Neural cell (in vitro differentiated cells): ENCODE data around the gene DUSP22. TPM values are rescaled to one million over a fixed set of nuclear protein-coding genes. Genes with fewer than 3 reads are reported as not detected.

ENCODE experiments used
- H2AFZ ChIP-seq: fragments of 200-600, 300-800 bp; sonication (generic), shearing (Covaris generic); 2 replicates; pipeline ENCODE4 v1.6.0; 2014; ENCODE audit warnings: low read depth, mild to moderate bottlenecking, antibody characterized with exemption, low read length, moderate library complexity
- H3F3A ChIP-seq: fragments of 200-600 bp; shearing (Covaris generic); 2 replicates; pipeline ENCODE4 v1.6.1; 2016; ENCODE audit warnings: mild to moderate bottlenecking, moderate library complexity, mixed read lengths, antibody characterized with exemption, low read length; ENCODE audit not compliant: insufficient read depth, poor library complexity, severe bottlenecking
- H3K27ac ChIP-seq: fragments of 200-600, 300-800 bp; sonication (generic), shearing (Covaris generic); 2 replicates; pipeline ENCODE4 v1.5.1; 2014; ENCODE audit warnings: mild to moderate bottlenecking, low read length, moderate library complexity
- H3K27me3 ChIP-seq: fragments of 300-800, 200-600 bp; sonication (generic), shearing (Covaris generic); 2 replicates; pipeline ENCODE4 v1.6.0; 2014; ENCODE audit warnings: mild to moderate bottlenecking, low read depth, low read length, moderate library complexity; ENCODE audit not compliant: insufficient read depth
- H3K36me3 ChIP-seq: fragments of 300-800, 200-600 bp; sonication (generic), shearing (Covaris generic); 2 replicates; pipeline ENCODE4 v1.5.1; 2014; ENCODE audit warnings: mild to moderate bottlenecking, antibody characterized with exemption, low read length, moderate library complexity; ENCODE audit not compliant: insufficient read depth
- H3K4me2 ChIP-seq: fragments of 300-800, 200-600 bp; sonication (generic), shearing (Covaris generic); 2 replicates; pipeline ENCODE4 v1.6.0; 2014; ENCODE audit warnings: mild to moderate bottlenecking, low read length
- H3K4me3 ChIP-seq: fragments of 300-800, 200-600 bp; sonication (generic), shearing (Covaris generic); 2 replicates; pipeline ENCODE4 v1.5.1; 2014; ENCODE audit warnings: mild to moderate bottlenecking, low read length, moderate library complexity
- H3K79me2 ChIP-seq: fragments of 200-600 bp; shearing (Covaris generic); replicated peaks from 2 replicates; pipeline ENCODE4 v1.6.0; 2014; ENCODE audit warnings: mild to moderate bottlenecking, low read length, moderate library complexity; ENCODE audit not compliant: insufficient read depth
- H3K9ac ChIP-seq: fragments of 300-800, 200-600 bp; sonication (generic), shearing (Covaris generic); 2 replicates; pipeline ENCODE4 v1.6.1; 2016; ENCODE audit warnings: mild to moderate bottlenecking, low read length, mixed read lengths
- H3K9me2 ChIP-seq: fragments of 200-600 bp; shearing (Covaris generic); 2 replicates; pipeline ENCODE4 v1.6.1; 2016; ENCODE audit warnings: mild to moderate bottlenecking, low read length, mixed read lengths; ENCODE audit not compliant: insufficient read depth
- H3K9me3 ChIP-seq: fragments of 200-600, 300-800 bp; sonication (generic), shearing (Covaris generic); 2 replicates; pipeline ENCODE4 v1.6.1; 2016; ENCODE audit warnings: mild to moderate bottlenecking, mixed run types, low read length, moderate library complexity, mixed read lengths
- H4K20me1 ChIP-seq: fragments of 200-600 bp; shearing (Covaris generic); 2 replicates; pipeline ENCODE4 v1.6.1; 2016; ENCODE audit warnings: mild to moderate bottlenecking, mixed run types; ENCODE audit not compliant: insufficient read depth
- EP300 ChIP-seq: fragments of 450-650 bp; conservative IDR thresholded peaks from 2 replicates; pipeline ENCODE4 v1.6.1; 2014; ENCODE audit warnings: antibody characterized with exemption, mild to moderate bottlenecking, moderate library complexity; ENCODE audit not compliant: poor library complexity, severe bottlenecking
- EZH2 ChIP-seq: fragments of 200-600, 300-800 bp; shearing (Covaris generic), sonication (generic); IDR thresholded peaks from 2 replicates; pipeline ENCODE4 v1.6.1; 2014; ENCODE audit warnings: antibody characterized with exemption, low read length, borderline replicate concordance, mild to moderate bottlenecking; ENCODE audit not compliant: insufficient read depth, poor library complexity, severe bottlenecking
- MXI1 ChIP-seq: fragments of 450-650 bp; conservative IDR thresholded peaks from 2 replicates; pipeline ENCODE4 v1.6.1; 2014; ENCODE audit warnings: antibody characterized with exemption, mild to moderate bottlenecking; ENCODE audit not compliant: poor library complexity, severe bottlenecking
- POLR2AphosphoS5 ChIP-seq: IDR thresholded peaks from 2 replicates; pipeline ENCODE4 v1.6.1; 2012
- RAD21 ChIP-seq: fragments of 450-650 bp; conservative IDR thresholded peaks from 2 replicates; pipeline ENCODE4 v1.6.1; 2014; ENCODE audit warnings: antibody characterized with exemption, mild to moderate bottlenecking, moderate library complexity
- SMC3 ChIP-seq: fragments of 450-650 bp; conservative IDR thresholded peaks from 2 replicates; pipeline ENCODE4 v1.6.1; 2014; ENCODE audit warnings: antibody characterized with exemption, mild to moderate bottlenecking, moderate library complexity; ENCODE audit not compliant: poor library complexity
- TAF1 ChIP-seq: IDR thresholded peaks from 2 replicates; pipeline ENCODE4 v1.6.1; 2012; ENCODE audit warnings: low read depth
- polyA plus RNA-seq: library from polyadenylated mRNA; depleted of rRNA; stranded (reverse); fragments of >200 nt; gene quantifications from 2 replicates; pipeline ENCODE4 v1.2.3, GENCODE V29; 2014
- TF ChIP-seq, protein P1 (sequence below): IDR thresholded peaks from 2 replicates; pipeline ENCODE4 v1.6.1; 2012; ENCODE audit warnings: borderline replicate concordance
- TF ChIP-seq, protein P2 (sequence below): fragments of 450-650 bp; IDR thresholded peaks from 2 replicates; pipeline ENCODE4 v1.5.1; 2014; ENCODE audit warnings: antibody characterized with exemption, mild to moderate bottlenecking, moderate library complexity; ENCODE audit not compliant: poor library complexity, severe bottlenecking

Gene DUSP22
- polyA plus RNA-seq, 1 donor from 2014 or later, result 24.9 TPM

DNA sequence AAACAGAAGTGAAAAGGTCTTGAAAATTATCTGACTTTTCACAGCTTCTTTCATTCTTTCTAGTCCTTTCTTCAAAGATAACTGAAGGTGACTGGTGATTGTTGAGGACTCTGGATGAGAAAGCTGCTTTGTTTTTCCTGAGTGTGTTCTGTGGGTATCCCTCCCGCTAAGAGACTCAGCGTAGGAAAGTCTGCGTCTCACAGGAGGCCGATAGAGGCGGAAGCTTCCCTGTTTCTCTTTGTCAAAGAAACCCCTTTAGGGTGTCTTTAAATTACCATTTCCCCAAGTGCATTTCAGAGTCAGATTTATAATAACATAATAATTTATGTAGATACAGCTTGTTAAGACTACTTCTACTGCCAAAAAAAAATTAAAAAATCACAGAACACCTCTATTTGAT, 68.1 kb downstream of the DUSP22 start:
- H3F3A ChIP-seq, result no peaks in the 10 kb centered on the region
- H3K36me3 ChIP-seq, result no peaks in the 10 kb centered on the region
- H3K27ac ChIP-seq, result no peak overlapping the region
- H3K4me3 ChIP-seq, result no peak overlapping the region
- TF ChIP-seq EP300 (no peak), EZH2 (no peak), TAF1 (no peak), MXI1 (no peak), POLR2AphosphoS5 (no peak), SMC3 (no peak), RAD21 (no peak)
- TF ChIP-seq, protein P1, sequence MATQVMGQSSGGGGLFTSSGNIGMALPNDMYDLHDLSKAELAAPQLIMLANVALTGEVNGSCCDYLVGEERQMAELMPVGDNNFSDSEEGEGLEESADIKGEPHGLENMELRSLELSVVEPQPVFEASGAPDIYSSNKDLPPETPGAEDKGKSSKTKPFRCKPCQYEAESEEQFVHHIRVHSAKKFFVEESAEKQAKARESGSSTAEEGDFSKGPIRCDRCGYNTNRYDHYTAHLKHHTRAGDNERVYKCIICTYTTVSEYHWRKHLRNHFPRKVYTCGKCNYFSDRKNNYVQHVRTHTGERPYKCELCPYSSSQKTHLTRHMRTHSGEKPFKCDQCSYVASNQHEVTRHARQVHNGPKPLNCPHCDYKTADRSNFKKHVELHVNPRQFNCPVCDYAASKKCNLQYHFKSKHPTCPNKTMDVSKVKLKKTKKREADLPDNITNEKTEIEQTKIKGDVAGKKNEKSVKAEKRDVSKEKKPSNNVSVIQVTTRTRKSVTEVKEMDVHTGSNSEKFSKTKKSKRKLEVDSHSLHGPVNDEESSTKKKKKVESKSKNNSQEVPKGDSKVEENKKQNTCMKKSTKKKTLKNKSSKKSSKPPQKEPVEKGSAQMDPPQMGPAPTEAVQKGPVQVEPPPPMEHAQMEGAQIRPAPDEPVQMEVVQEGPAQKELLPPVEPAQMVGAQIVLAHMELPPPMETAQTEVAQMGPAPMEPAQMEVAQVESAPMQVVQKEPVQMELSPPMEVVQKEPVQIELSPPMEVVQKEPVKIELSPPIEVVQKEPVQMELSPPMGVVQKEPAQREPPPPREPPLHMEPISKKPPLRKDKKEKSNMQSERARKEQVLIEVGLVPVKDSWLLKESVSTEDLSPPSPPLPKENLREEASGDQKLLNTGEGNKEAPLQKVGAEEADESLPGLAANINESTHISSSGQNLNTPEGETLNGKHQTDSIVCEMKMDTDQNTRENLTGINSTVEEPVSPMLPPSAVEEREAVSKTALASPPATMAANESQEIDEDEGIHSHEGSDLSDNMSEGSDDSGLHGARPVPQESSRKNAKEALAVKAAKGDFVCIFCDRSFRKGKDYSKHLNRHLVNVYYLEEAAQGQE, result no peak
- TF ChIP-seq, protein P2, sequence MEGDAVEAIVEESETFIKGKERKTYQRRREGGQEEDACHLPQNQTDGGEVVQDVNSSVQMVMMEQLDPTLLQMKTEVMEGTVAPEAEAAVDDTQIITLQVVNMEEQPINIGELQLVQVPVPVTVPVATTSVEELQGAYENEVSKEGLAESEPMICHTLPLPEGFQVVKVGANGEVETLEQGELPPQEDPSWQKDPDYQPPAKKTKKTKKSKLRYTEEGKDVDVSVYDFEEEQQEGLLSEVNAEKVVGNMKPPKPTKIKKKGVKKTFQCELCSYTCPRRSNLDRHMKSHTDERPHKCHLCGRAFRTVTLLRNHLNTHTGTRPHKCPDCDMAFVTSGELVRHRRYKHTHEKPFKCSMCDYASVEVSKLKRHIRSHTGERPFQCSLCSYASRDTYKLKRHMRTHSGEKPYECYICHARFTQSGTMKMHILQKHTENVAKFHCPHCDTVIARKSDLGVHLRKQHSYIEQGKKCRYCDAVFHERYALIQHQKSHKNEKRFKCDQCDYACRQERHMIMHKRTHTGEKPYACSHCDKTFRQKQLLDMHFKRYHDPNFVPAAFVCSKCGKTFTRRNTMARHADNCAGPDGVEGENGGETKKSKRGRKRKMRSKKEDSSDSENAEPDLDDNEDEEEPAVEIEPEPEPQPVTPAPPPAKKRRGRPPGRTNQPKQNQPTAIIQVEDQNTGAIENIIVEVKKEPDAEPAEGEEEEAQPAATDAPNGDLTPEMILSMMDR, result no peak
- no peak overlapping the region for H2AFZ ChIP-seq
- H3K79me2 ChIP-seq, result no peaks in the 10 kb centered on the region
- no peak overlapping the region for H3K9ac ChIP-seq
- H3K9me2 ChIP-seq, result no peaks in the 10 kb centered on the region
- H3K4me2 ChIP-seq, result no peak overlapping the region
- H3K27me3 ChIP-seq, result no peaks in the 10 kb centered on the region
- peaks cover 7% of the 10 kb centered on the region for H3K9me3 ChIP-seq
- H4K20me1 ChIP-seq, result no peaks in the 10 kb centered on the region

DNA sequence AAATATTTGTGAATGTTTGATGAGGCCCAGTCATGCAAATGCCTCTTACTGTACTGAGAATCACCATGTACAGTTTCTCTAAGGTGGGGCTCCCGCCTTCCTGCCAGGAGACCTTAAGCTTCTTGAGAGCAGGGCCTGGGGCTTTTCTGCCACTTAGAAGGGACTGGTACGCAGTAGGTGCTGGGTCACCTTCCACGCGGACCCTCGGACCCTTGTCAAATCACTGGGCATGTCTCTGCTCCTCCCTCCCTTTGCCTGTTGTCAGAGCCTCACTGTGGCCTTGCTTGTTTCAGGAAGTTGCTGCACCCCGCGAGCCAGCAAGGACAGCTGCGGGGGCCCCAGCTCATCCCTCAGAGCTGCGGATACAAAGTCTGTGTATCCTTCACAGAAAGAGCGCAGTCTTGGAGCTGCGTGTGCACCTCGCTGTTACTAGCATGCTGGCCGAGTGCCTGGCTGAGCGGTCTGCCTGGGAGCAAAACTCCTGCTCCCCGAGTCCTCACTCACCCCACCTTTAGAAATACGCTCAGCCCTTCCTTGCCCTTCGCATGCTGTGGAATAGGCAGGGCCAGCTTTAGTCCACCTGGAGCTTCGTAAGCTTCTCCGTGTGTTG, 68.6 kb downstream of the DUSP22 start:
- no peaks in the 10 kb centered on the region for H3K9me2 ChIP-seq
- no peaks in the 10 kb centered on the region for H3K27me3 ChIP-seq
- H3K9ac ChIP-seq, result no peak overlapping the region

More for the DNA sequence above, 68.6 kb downstream of the DUSP22 start:
- Histone ChIP-seq H2AFZ (no peak overlapping the region), H3F3A (no peaks in the 10 kb centered on the region), H3K9me3 (peaks cover 7% of the 10 kb centered on the region), H3K27ac (no peak overlapping the region), H3K79me2 (no peaks in the 10 kb centered on the region), H3K4me2 (no peak overlapping the region), H3K4me3 (no peak overlapping the region), H4K20me1 (no peaks in the 10 kb centered on the region), H3K36me3 (no peaks in the 10 kb centered on the region)
- no peak for TF ChIP-seq RAD21
- no peak for TF ChIP-seq SMC3
- TF ChIP-seq, protein P1, result no peak
- TF ChIP-seq MXI1, result no peak
- no peak for TF ChIP-seq EZH2
- TF ChIP-seq TAF1, result no peak
- TF ChIP-seq POLR2AphosphoS5, result no peak
